GM19025 (cell line): Measurements from ENCODE around the gene MED13L.
"Not testable (repeated sequence)": the region's sequence is repeated elsewhere in the genome, so short reads cannot be mapped to it uniquely, and the experiment has no call there.

Experiments
- ATAC-seq: cut with Tn5 transposase; IDR thresholded peaks from one replicate; pipeline ENCODE4 v1.9.1; 2021; ENCODE audit warnings: mild to moderate bottlenecking, low read depth, moderate library complexity; ENCODE audit not compliant: unreplicated experiment

Gene MED13L

DNA sequence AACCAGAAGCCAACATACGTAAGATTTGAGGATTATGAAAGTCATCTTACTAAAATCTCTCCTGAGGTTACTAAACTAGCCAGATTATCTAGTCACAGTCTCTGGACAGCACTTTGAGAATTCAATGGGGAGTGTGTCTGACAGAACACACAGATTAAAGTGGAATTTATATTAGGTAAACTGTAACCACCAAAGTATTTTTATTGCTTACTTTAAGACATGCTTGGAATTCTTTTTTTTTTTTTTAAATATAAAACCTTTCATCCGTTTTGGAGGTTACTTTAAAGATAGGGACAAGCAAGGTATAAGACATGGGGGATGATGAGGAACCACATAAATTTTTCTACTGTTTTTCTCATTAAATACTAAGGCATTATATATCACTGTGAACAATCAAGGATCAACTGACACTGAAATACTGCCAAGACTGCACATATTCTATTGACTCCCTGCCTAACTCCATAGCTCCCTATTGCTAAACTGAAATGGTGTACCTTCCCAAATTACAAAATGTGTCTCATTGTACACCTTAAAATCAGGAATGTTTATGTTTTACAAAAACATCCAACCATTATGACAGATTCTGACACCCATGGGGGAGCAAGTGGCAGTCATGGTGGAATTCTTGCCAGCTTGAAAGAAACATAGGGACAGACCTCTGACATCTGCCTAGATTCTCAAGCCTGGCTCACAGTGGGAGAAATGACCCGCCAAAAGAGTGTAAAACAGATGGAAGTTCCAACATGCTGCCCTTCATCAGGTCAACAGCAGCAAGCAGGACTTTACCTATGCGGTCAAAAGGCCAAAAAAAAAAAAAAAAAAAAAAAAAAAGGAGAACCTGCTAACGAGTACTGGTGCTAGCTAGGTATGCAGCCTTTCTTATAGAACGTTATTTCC lies 239.3 kb downstream of the MED13L start:
- ATAC-seq, result no peak

DNA sequence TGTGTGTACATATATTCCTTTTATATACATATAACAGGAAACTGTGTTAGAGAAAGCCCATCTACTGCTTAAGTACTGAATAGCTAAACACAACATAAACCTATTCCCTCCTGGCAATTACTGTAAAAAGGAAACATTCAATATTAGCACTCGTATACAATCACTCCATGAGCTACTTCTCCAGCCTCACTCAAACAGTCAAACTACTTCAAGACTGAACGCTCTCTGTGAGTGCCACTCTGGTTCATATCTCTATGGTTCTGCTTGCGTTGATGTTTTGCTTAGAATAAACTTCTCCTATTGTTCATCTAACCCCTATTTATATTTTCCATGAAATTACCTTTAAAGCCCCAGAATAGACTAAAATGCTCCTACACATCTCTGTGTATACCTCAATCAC lies 243.7 kb downstream of the MED13L start:
- ATAC-seq, result no peak

DNA sequence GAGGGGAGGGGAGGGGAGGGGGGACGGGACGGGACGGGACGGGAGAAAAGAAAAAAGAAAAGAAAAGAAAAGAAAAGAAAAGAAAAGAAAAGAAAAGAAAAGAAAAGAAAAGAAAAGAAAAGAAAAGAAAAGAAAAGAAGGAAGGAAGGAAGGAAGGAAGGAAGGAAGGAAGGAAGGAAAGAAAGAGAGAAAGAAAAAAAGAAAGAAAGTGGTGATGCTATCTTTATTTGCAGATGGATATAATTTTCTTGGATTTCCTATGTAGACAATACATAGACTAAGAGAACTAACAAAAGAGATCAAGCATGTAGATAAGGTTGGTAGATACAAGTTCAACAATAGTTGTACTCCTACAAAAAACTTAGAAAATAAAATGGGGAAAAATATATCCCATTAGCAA lies 245.9 kb downstream of the MED13L start:
- ATAC-seq, result not testable (repeated sequence)

DNA sequence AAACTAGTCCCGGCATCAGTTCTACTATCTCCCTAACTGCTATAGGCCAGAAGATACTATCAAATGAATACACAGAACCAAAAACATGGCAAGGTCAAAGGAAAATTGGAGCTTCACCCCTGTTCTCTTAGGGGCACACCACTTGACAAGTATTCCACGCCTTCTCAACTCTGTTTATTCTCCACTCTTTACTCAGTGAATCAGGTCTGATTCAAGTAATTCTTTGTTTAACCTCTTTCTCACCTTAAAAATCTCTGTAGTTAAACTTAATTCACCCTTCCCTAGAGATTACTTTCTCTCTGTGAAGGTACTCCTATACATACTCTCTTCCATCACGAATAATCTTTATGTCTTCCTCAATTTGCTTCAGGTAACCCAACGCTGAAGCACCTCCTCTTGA lies 248.9 kb downstream of the MED13L start:
- no peak for ATAC-seq

GRCh38 chr12:116027551-116027821 lies 250.0 kb downstream of the MED13L start:
- no peak for ATAC-seq

GRCh38 chr12:116026768-116027550 lies 250.5 kb downstream of the MED13L start:
- ATAC-seq, result no peak

GRCh38 chr12:116026346-116026745 lies 251.1 kb downstream of the MED13L start:
- no peak for ATAC-seq

GRCh38 chr12:116024769-116025168 lies 252.7 kb downstream of the MED13L start:
- no peak for ATAC-seq

DNA sequence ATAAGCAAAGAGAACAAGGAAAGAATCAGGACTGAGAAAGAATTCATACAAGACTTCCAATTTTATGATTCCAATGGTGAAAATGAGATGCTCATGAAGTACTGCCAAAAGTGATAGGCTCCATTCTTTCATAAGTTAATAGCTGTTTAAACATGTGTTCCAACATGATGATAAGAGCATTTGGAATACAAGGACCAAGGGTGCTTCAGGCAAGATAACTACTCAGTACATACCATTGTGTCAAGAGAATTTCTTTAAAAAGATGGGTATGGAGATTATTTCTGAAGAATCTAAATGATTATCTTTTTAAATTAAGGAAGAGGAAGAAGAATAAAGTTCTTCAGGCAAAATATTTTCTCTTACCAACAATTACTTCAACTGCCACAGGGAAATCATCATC lies 258.1 kb downstream of the MED13L start:
- no peak for ATAC-seq

GRCh38 chr12:116018282-116018681 lies 259.2 kb downstream of the MED13L start:
- no peak for ATAC-seq

DNA sequence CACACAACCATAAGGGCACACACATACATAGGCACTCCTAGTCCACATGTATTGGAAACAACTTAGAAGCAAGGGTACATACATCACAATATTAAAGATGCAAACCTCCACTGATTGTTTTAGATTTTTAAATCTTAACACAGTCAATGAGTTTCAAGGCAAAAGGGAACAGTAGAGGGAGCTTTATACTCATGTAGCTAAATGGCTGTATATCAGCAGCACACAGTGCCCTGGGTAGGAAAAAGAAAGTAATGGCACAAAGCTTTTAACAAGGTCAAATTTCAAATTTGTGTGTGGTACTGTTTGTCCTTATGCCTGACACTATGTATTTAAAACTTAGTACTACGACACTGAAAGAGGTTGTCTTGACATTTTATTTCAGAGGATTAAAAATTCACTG lies 262.0 kb downstream of the MED13L start:
- no peak for ATAC-seq

- no peak for ATAC-seq
Measured at GRCh38 chr12:116012757-116013156, 264.7 kb downstream of the MED13L start.

- no peak for ATAC-seq
Measured at GRCh38 chr12:116011217-116011616, 266.3 kb downstream of the MED13L start.

DNA sequence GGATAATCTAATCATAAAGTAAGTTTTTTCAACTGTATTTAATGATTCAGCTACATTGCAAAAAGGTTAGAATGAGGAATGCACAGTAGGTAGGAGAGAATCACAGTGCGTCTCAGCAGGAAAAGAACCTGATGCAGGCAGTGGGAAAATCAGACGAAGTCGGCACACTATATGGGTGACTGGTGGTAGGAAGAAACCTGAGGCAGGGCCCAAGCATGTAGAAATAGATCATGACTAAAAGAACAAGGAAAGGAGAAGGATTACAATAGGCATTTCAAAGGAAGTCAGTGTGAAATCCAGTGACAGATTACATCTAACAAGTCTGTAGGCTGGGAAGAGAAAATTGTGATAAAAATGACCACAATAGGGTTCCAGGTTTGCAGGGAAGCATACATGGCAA lies 267.0 kb downstream of the MED13L start:
- ATAC-seq, result no peak

- no peak for ATAC-seq
Measured at GRCh38 chr12:116009805-116010204, 267.7 kb downstream of the MED13L start.

GRCh38 chr12:116006141-116006540 lies 271.4 kb downstream of the MED13L start:
- ATAC-seq, result no peak

DNA sequence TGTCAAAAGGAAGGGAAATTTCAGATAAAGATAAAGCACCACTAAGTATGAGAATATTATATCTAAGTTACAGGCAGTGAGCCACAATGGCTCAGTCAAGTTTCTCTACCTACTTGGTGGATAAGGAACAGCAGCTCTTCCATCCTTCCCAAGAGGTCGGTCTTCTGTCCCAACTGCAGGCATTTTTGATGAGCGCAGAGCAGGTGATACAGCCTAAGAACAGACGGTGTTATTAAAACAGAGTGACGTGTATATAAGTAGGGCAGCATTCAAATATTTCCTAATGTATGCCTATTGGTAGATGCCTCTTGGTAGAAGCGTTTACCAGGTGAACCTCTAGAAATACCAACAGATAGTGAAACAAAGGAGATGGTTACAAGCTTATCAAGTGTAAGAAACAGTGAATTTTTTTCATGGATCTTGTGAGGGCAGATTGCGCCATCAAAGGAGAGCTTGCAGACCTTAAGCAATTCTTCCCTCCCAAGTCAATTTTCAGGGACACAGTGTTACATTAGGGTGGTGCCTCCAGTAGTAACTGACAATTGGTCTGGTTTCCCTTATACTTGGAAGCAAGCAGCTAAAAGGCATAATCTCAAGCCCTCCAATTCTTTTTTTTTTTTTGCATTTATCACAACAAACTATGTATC lies 274.5 kb downstream of the MED13L start:
- ATAC-seq, result no peak

GRCh38 chr12:116000252-116000651 lies 277.2 kb downstream of the MED13L start:
- ATAC-seq, result no peak

DNA sequence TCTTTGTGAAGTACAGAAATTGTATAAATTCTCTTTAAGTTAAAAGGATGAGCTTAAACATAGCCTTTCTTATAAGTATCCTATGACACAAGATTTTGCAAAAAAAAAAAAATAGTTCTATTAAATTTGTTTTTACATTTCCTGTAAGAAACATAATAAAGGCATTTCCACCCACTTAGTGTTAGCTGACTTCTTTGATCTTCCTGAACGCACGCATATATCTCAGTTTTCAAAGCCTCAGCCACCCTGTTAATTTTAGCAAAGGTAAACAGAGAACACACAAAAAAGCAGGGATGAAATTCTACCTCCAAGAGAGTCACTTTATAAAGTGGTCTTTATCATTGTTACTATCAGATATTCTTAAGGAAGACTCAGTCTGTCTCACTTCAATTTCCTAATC lies 277.9 kb downstream of the MED13L start:
- ATAC-seq, result no peak

GRCh38 chr12:115998794-115999478 lies 278.6 kb downstream of the MED13L start:
- no peak for ATAC-seq

DNA sequence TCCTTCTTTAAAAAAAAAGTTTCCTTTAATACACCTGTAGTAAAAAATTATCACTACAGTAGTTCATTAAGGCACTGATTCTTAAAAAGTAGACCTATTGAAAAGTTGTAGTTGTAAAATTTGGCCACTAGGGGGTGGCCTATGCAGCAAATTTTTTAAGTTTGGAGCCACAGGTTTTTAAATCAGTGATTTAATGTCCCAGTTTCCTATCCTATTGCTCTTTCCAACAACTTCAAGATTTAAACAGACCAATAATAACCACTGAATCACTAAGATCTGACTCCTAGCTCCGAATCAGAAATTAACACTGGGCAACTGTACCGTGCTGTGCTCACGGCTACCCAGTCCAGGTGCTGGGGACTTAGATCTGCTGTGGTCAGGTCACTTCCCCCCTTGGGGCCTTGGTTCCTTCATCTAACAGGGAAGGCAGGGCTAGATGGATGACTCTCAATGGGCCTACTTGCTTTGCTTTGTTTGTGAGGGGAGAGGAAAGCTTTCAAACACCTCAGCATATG lies 279.3 kb downstream of the MED13L start:
- no peak for ATAC-seq
